Osteoblast (primary cell): Measurements from ENCODE around the gene BICDL2. TPM values are rescaled to one million over a fixed set of nuclear protein-coding genes. Genes with fewer than 3 reads are reported as not detected.

Experiments used
- DNase-seq: peaks from one replicate; pipeline ENCODE4 v3.0.0; 2011; ENCODE audit warnings: low spot score, mixed read lengths; ENCODE audit not compliant: insufficient read length; ENCODE audit errors: missing footprints
- H2AFZ ChIP-seq: 2 replicates; pipeline ENCODE4 v1.6.0; 2011; ENCODE audit warnings: mild to moderate bottlenecking, low read length
- H3K27ac ChIP-seq: 2 replicates; pipeline ENCODE4 v1.5.1; 2011; ENCODE audit warnings: mild to moderate bottlenecking, low read depth, low read length, moderate library complexity
- H3K27me3 ChIP-seq: 2 replicates; pipeline ENCODE4 v1.6.0; 2012; ENCODE audit warnings: mild to moderate bottlenecking, control low read depth, inconsistent platforms, low read length, moderate library complexity; ENCODE audit not compliant: insufficient read depth
- H3K36me3 ChIP-seq: 2 replicates; pipeline ENCODE4 v1.5.1; 2011; ENCODE audit warnings: mild to moderate bottlenecking, low read length, control low read depth, moderate library complexity; ENCODE audit not compliant: insufficient read depth
- H3K4me1 ChIP-seq: 2 replicates; pipeline ENCODE4 v1.5.1; 2011; ENCODE audit warnings: mild to moderate bottlenecking, low read length, control low read depth, moderate library complexity; ENCODE audit not compliant: insufficient read depth
- H3K4me2 ChIP-seq: 2 replicates; pipeline ENCODE4 v1.6.0; 2011; ENCODE audit warnings: mild to moderate bottlenecking, low read length; ENCODE audit not compliant: insufficient read depth
- H3K4me3 ChIP-seq: fragments of 200-600 bp; sonication (generic); 3 replicates; pipeline ENCODE4 v1.5.1; 2012; ENCODE audit warnings: mild to moderate bottlenecking, low read length, inconsistent platforms; ENCODE audit not compliant: insufficient read depth
- H3K79me2 ChIP-seq: 2 replicates; pipeline ENCODE4 v1.6.0; 2012; ENCODE audit warnings: mild to moderate bottlenecking, low read length, control low read depth, inconsistent platforms; ENCODE audit not compliant: insufficient read depth
- H3K9me3 ChIP-seq: 2 replicates; pipeline ENCODE4 v1.5.1; 2011; ENCODE audit warnings: low read depth, low read length, control low read depth
- H4K20me1 ChIP-seq: 2 replicates; pipeline ENCODE4 v1.6.0; 2012; ENCODE audit warnings: mild to moderate bottlenecking, low read length, control low read depth; ENCODE audit not compliant: insufficient read depth
- CTCF ChIP-seq: IDR thresholded peaks from 2 replicates; pipeline ENCODE4 v1.5.1; 2011; ENCODE audit warnings: mild to moderate bottlenecking, low read depth, low read length, moderate library complexity; ENCODE audit errors: extremely low read depth
- total RNA-seq: library from RNA; depleted of rRNA; stranded (reverse); fragments of >200 nt; gene quantifications from 2 replicates; pipeline ENCODE4 v1.2.3, GENCODE V29; 2012

BICDL2 gene
- total RNA-seq, 1 donor: not detected

GRCh38 chr16:3026003-3026378 lies 10.8 kb downstream of the BICDL2 start:
- peaks cover 24% of the 10 kb centered on the region for H3K36me3 ChIP-seq
- H3K27ac ChIP-seq: no peak overlapping the region
- H3K9me3 ChIP-seq: no peaks in the 10 kb centered on the region
- H3K79me2 ChIP-seq: no peaks in the 10 kb centered on the region
- H3K27me3 ChIP-seq: peaks cover 16% of the 10 kb centered on the region
- H3K4me1 ChIP-seq: peaks cover 20% of the 10 kb centered on the region
- H4K20me1 ChIP-seq: peaks cover 39% of the 10 kb centered on the region
- no peak overlapping the region for H3K4me2 ChIP-seq
- H3K4me3 ChIP-seq: no peak overlapping the region
- DNase-seq: peak; percentile 85
- H2AFZ ChIP-seq: no peak overlapping the region
- no peak for TF ChIP-seq CTCF

GRCh38 chr16:3025032-3026002 lies 11.4 kb downstream of the BICDL2 start:
- Histone ChIP-seq H3K4me2 (no peak overlapping the region), H2AFZ (no peak overlapping the region), H3K79me2 (no peaks in the 10 kb centered on the region), H3K9me3 (no peaks in the 10 kb centered on the region), H3K4me3 (no peak overlapping the region), H3K4me1 (peaks cover 20% of the 10 kb centered on the region), H3K27ac (no peak overlapping the region), H3K36me3 (peaks cover 24% of the 10 kb centered on the region), H3K27me3 (peaks cover 16% of the 10 kb centered on the region), H4K20me1 (peaks cover 42% of the 10 kb centered on the region)
- TF ChIP-seq CTCF: no peak
- DNase-seq: no peak

- no peaks in the 10 kb centered on the region for H3K9me3 ChIP-seq
- peaks cover 4% of the 10 kb centered on the region for H3K27me3 ChIP-seq
- peak within 1 kb of the TSS; percentile 96 for H3K4me2 ChIP-seq
- peaks cover 39% of the 10 kb centered on the region for H4K20me1 ChIP-seq
- TF ChIP-seq CTCF: no peak
- peak within 1 kb of the TSS; percentile 94 for H3K4me3 ChIP-seq
- DNase-seq: peak; percentile 99
- H3K79me2 ChIP-seq: no peaks in the 10 kb centered on the region
- H3K36me3 ChIP-seq: peaks cover 24% of the 10 kb centered on the region
- peak within 1 kb of the TSS; percentile 98 for H3K27ac ChIP-seq
- H3K4me1 ChIP-seq: peaks cover 20% of the 10 kb centered on the region
- H2AFZ ChIP-seq: no peak within 1 kb of the TSS
These were observed 12.9 kb downstream of the BICDL2 start, which contains the start of the genes HCFC1R1 and THOC6 for GRCh38 chr16:3023669-3024478. TSS of gene HCFC1R1 (minus strand) at chr16:3023942. CDS start at chr16:3023941, 1 bp downstream. TSS of gene THOC6 (plus strand) at chr16:3024035. CDS start at chr16:3024327, 292 bp downstream.

- peak; percentile 94 for DNase-seq
- Histone ChIP-seq H3K27me3 (peaks cover under 1% of the 10 kb centered on the region), H3K4me2 (peak overlapping the region; percentile 96), H3K9me3 (no peaks in the 10 kb centered on the region), H4K20me1 (peaks cover 34% of the 10 kb centered on the region), H3K4me1 (peaks cover 20% of the 10 kb centered on the region), H3K27ac (peak overlapping the region; percentile 98), H3K4me3 (peak overlapping the region; percentile 94), H3K36me3 (peaks cover 24% of the 10 kb centered on the region), H3K79me2 (no peaks in the 10 kb centered on the region), H2AFZ (no peak overlapping the region)
- no peak for TF ChIP-seq CTCF
These were observed 13.4 kb downstream of the BICDL2 start for GRCh38 chr16:3023415-3023668.
